Mammary epithelial cell (primary cell): ENCODE results near the gene IL6R.

Source experiments
- EZH2 ChIP-seq: IDR thresholded peaks from 2 replicates; pipeline ENCODE4 v1.6.1; 2012; ENCODE audit warnings: low read length, inconsistent platforms, borderline replicate concordance
- TF ChIP-seq, protein P1 (sequence below), 2 donors: IDR thresholded peaks in 1 of 2; conservative IDR thresholded peaks in 1 of 2; 2 replicates each; pipeline ENCODE4 v1.5.1; 2011 to 2012; ENCODE audit warnings: inconsistent platforms in 2 of 2, low read length in 2 of 2, mild to moderate bottlenecking in 2 of 2, control low read depth in 1 of 2, low read depth in 1 of 2; ENCODE audit not compliant: insufficient read depth in 1 of 2; ENCODE audit errors: extremely low read depth in 1 of 2

DNA sequence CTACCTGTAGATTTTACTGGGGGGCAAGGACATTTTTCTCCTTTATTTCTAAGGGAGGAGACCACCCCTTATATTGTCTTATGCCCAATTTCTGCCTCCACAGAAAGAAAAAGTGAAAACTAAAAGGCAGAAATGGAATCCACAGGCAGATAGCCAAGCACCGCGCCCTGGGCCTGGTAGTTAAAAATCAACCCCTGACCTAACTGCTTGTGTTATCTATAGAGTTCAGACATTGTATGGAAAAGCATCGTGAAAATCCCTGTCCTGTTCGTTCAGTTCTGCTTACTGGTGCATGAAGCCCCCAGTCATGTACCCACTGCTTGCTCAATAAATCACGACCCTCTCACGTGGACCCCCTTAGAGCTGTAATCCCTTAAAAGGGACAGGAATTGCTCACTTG, 33.7 kb upstream of the IL6R start:
- TF ChIP-seq, protein P1, sequence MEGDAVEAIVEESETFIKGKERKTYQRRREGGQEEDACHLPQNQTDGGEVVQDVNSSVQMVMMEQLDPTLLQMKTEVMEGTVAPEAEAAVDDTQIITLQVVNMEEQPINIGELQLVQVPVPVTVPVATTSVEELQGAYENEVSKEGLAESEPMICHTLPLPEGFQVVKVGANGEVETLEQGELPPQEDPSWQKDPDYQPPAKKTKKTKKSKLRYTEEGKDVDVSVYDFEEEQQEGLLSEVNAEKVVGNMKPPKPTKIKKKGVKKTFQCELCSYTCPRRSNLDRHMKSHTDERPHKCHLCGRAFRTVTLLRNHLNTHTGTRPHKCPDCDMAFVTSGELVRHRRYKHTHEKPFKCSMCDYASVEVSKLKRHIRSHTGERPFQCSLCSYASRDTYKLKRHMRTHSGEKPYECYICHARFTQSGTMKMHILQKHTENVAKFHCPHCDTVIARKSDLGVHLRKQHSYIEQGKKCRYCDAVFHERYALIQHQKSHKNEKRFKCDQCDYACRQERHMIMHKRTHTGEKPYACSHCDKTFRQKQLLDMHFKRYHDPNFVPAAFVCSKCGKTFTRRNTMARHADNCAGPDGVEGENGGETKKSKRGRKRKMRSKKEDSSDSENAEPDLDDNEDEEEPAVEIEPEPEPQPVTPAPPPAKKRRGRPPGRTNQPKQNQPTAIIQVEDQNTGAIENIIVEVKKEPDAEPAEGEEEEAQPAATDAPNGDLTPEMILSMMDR (conservative IDR thresholded peaks at IDR 0.05 in 1 of 2, IDR thresholded peaks at IDR 0.05 in 1 of 2; ENCODE audit: extremely low read depth in 1 of 2, insufficient read depth in 1 of 2, low read depth in 1 of 2, low read length in 2 of 2) = no peak
- TF ChIP-seq EZH2 = no peak
